Choroid plexus epithelial cell (primary cell): ENCODE data around the gene SLC26A11.
"Not testable (repeated sequence)": the region's sequence is repeated elsewhere in the genome, so short reads cannot be mapped to it uniquely, and the experiment has no call there.

ENCODE experiments used
- DNase-seq: peaks from one replicate; pipeline ENCODE4 v3.0.0-alpha.2; 2010; ENCODE audit warnings: low read depth
- H3K4me3 ChIP-seq: 2 replicates; pipeline ENCODE4 v1.5.1; 2011; ENCODE audit warnings: low read depth, mild to moderate bottlenecking, control low read depth, low read length, moderate library complexity
- TF ChIP-seq, protein P1 (sequence below): conservative IDR thresholded peaks from 2 replicates; pipeline ENCODE4 v1.5.1; 2011; ENCODE audit warnings: low read depth, mild to moderate bottlenecking, control low read depth, inconsistent platforms, low read length, moderate library complexity

The SLC26A11 gene

DNA sequence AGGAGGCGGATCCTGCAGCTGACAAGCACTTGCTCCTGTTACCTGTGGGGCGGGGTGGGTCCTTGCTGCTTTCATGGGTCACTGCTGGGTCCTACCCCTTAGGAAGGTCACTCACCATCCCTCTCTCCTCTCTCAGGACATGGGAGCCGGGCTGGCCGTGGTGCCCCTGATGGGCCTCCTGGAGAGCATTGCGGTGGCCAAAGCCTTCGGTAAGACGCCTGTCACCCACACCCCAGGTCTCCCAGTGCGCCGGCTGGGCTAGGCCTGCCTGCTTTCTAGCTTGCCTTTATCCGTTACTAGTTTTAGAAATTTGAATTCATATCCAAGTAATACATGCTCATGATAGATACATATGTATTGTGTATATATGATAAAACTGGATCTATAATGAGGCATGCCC lies 17.2 kb downstream of the SLC26A11 start:
- H3K4me3 ChIP-seq: no peak overlapping the region
- TF ChIP-seq, protein P1, sequence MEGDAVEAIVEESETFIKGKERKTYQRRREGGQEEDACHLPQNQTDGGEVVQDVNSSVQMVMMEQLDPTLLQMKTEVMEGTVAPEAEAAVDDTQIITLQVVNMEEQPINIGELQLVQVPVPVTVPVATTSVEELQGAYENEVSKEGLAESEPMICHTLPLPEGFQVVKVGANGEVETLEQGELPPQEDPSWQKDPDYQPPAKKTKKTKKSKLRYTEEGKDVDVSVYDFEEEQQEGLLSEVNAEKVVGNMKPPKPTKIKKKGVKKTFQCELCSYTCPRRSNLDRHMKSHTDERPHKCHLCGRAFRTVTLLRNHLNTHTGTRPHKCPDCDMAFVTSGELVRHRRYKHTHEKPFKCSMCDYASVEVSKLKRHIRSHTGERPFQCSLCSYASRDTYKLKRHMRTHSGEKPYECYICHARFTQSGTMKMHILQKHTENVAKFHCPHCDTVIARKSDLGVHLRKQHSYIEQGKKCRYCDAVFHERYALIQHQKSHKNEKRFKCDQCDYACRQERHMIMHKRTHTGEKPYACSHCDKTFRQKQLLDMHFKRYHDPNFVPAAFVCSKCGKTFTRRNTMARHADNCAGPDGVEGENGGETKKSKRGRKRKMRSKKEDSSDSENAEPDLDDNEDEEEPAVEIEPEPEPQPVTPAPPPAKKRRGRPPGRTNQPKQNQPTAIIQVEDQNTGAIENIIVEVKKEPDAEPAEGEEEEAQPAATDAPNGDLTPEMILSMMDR: no peak
- DNase-seq: no peak

DNA sequence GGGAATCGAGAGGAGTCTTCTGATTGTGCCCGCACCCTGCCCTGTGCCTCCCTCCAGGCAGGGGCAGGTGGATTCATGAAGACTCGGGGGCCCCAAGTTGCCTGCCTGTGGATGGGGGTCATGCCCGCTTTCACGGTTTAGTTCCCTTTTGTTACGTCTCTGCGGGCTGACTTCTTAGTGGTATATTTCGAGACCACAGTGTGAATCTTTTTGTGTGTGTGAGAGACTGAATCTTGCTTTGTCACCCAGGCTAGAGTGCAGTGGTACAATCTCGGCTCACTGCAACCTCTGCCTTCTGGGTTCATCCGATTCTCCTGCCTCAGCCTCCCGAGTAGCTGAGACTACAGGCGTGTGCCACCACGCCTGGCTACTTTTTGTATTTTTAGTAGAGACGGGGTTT lies 22.3 kb downstream of the SLC26A11 start:
- no peak for DNase-seq
- no peak overlapping the region for H3K4me3 ChIP-seq
- TF ChIP-seq, protein P1: no peak

- DNase-seq: no peak
- TF ChIP-seq, protein P1: no peak
- H3K4me3 ChIP-seq: no peak overlapping the region
These were observed 23.6 kb downstream of the SLC26A11 start for GRCh38 chr17:80243526-80244433.

DNA sequence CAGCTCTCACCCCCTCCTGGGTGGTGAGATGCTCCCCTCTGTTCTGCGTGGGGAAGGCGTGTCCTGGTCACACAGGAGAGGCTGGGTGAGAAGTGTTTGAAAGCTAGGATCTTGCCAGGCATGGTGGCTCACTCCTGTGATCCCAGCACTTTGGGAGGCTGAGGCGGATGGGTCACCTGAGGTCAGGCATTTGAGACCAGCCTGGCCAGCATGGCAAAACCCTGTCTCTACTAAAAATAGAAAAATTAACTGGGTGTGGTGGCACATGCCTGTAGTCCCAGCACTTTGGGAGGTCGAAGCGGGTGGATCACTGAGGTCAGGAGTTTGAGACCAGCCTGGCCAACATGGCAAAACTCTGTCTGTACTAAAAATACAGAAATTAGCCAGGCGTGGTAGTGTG lies 24.2 kb downstream of the SLC26A11 start:
- H3K4me3 ChIP-seq, DNase-seq: not testable (repeated sequence)

GRCh38 chr17:80244871-80245509 lies 24.8 kb downstream of the SLC26A11 start:
- no peak overlapping the region for H3K4me3 ChIP-seq
- TF ChIP-seq, protein P1: no peak
- DNase-seq: no peak

DNA sequence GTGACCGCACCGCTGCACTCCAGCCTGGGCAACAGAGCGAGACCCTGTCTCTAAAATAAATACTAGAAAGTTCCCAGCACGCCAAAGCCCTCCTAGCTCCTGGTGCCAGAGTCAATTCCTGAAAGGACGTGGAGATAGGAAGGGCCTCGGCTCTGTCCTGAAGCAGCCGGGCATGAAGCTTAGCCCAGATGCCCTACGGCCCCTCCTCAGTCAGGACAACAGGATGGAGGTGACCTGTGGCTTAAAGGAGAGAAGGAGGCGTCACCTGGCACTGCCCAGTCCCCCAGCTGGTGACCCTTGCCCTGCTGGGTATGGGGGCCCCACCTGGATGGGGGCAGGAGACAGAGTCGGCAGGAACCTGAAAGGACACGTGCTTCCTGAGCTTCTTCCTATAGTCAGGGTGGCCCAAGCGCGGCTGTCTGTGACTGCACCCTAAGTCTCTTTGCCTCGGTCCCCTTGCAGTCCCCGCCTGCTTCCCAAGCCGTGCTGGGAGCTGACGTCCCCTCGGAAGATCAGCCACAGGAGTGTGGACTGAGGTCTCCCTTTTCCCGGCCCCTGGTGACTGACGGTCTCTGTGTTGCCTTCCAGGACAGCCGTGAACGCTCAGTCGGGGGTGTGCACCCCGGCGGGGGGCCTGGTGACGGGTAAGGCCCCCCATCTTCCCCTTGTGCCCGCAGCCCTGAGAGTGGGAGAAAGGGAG lies 25.5 kb downstream of the SLC26A11 start:
- H3K4me3 ChIP-seq: no peak overlapping the region
- DNase-seq: no peak
- TF ChIP-seq, protein P1: no peak

GRCh38 chr17:80246266-80246681 lies 26.0 kb downstream of the SLC26A11 start:
- TF ChIP-seq, protein P1: no peak
- no peak overlapping the region for H3K4me3 ChIP-seq
- no peak for DNase-seq
